A549 (cell line): ENCODE results near the gene PDE3B.

ENCODE experiments used
- BHLHE40 ChIP-seq: IDR thresholded peaks from 2 replicates; pipeline ENCODE4 v1.6.1; 2012; ENCODE audit warnings: low read depth, low read length, inconsistent platforms
- CEBPB ChIP-seq, 2 experiments: fragments of >200 bp in 1 of 2; sonication (Bioruptor Twin) in 1 of 2; formaldehyde crosslinking in 1 of 2; IDR thresholded peaks; 2 replicates each; pipeline ENCODE4 v1.6.1; 2012 to 2016
- KDM1A ChIP-seq: fragments of 200-600 bp; sonication (generic); IDR thresholded peaks from 2 replicates; pipeline ENCODE4 v1.6.1; 2016; ENCODE audit warnings: low read depth, mild to moderate bottlenecking
- KDM5A ChIP-seq: fragments of 200-600 bp; sonication (generic); IDR thresholded peaks from 2 replicates; pipeline ENCODE4 v1.6.1; 2016; ENCODE audit warnings: antibody characterized with exemption, mild to moderate bottlenecking
- POLR2A ChIP-seq: IDR thresholded peaks from 2 replicates; pipeline ENCODE4 v1.6.1; 2012; ENCODE audit warnings: mild to moderate bottlenecking, low read length
- RFX5 ChIP-seq: fragments of 450-650 bp; IDR thresholded peaks from 2 replicates; pipeline ENCODE4 v1.7.1; 2014; ENCODE audit warnings: antibody characterized with exemption, mild to moderate bottlenecking, moderate library complexity
- SREBF2 ChIP-seq: fragments of 450-650 bp; IDR thresholded peaks from 2 replicates; pipeline ENCODE4 v1.6.1; 2014; ENCODE audit warnings: mild to moderate bottlenecking, moderate library complexity
- TF ChIP-seq, protein P1 (sequence below): IDR thresholded peaks from 2 replicates; pipeline ENCODE4 v1.6.1; 2012
- TF ChIP-seq, protein P2 (sequence below): IDR thresholded peaks from 2 replicates; pipeline ENCODE4 v1.6.1; 2012
- TF ChIP-seq, protein P3 (sequence below): fragments of >200 bp; sonication (Bioruptor Twin); formaldehyde crosslinking; IDR thresholded peaks from 3 replicates; pipeline ENCODE4 v1.5.1; 2016
- TF ChIP-seq, protein P4 (sequence below): fragments of 200-600 bp; sonication (generic); IDR thresholded peaks from 2 replicates; pipeline ENCODE4 v1.6.1; 2016; ENCODE audit warnings: antibody characterized with exemption, mild to moderate bottlenecking, moderate library complexity

DNA sequence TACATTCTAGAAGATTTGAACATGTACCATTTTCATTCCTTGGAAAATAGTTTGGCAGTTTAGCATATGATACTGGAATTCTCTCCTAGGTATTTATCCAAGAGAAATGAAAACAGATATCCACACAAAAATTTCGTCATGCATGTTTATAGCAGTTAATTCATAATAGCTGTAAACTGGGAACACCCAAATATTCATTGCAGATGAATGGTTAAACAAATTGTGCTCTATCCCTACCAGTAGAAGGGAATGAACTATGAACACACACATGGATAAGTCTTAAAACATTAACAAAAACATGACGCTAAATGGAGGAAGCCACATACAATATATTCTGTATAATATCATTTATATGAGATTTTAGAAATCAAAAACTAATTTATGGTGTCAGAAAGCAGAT is 61.5 kb downstream of the PDE3B start:
- TF ChIP-seq KDM5A, result no peak
- TF ChIP-seq CEBPB (IDR thresholded peaks at IDR 0.05), result no peak
- TF ChIP-seq POLR2A, result no peak
- TF ChIP-seq, protein P1, sequence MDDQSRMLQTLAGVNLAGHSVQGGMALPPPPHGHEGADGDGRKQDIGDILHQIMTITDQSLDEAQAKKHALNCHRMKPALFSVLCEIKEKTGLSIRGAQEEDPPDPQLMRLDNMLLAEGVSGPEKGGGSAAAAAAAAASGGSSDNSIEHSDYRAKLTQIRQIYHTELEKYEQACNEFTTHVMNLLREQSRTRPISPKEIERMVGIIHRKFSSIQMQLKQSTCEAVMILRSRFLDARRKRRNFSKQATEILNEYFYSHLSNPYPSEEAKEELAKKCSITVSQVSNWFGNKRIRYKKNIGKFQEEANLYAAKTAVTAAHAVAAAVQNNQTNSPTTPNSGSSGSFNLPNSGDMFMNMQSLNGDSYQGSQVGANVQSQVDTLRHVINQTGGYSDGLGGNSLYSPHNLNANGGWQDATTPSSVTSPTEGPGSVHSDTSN, result no peak
- TF ChIP-seq, protein P2, sequence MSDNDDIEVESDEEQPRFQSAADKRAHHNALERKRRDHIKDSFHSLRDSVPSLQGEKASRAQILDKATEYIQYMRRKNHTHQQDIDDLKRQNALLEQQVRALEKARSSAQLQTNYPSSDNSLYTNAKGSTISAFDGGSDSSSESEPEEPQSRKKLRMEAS, result no peak
- TF ChIP-seq, protein P3, sequence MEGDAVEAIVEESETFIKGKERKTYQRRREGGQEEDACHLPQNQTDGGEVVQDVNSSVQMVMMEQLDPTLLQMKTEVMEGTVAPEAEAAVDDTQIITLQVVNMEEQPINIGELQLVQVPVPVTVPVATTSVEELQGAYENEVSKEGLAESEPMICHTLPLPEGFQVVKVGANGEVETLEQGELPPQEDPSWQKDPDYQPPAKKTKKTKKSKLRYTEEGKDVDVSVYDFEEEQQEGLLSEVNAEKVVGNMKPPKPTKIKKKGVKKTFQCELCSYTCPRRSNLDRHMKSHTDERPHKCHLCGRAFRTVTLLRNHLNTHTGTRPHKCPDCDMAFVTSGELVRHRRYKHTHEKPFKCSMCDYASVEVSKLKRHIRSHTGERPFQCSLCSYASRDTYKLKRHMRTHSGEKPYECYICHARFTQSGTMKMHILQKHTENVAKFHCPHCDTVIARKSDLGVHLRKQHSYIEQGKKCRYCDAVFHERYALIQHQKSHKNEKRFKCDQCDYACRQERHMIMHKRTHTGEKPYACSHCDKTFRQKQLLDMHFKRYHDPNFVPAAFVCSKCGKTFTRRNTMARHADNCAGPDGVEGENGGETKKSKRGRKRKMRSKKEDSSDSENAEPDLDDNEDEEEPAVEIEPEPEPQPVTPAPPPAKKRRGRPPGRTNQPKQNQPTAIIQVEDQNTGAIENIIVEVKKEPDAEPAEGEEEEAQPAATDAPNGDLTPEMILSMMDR, result no peak
- TF ChIP-seq RFX5, result no peak
- TF ChIP-seq BHLHE40, result no peak
- TF ChIP-seq SREBF2, result no peak
- TF ChIP-seq, protein P4, sequence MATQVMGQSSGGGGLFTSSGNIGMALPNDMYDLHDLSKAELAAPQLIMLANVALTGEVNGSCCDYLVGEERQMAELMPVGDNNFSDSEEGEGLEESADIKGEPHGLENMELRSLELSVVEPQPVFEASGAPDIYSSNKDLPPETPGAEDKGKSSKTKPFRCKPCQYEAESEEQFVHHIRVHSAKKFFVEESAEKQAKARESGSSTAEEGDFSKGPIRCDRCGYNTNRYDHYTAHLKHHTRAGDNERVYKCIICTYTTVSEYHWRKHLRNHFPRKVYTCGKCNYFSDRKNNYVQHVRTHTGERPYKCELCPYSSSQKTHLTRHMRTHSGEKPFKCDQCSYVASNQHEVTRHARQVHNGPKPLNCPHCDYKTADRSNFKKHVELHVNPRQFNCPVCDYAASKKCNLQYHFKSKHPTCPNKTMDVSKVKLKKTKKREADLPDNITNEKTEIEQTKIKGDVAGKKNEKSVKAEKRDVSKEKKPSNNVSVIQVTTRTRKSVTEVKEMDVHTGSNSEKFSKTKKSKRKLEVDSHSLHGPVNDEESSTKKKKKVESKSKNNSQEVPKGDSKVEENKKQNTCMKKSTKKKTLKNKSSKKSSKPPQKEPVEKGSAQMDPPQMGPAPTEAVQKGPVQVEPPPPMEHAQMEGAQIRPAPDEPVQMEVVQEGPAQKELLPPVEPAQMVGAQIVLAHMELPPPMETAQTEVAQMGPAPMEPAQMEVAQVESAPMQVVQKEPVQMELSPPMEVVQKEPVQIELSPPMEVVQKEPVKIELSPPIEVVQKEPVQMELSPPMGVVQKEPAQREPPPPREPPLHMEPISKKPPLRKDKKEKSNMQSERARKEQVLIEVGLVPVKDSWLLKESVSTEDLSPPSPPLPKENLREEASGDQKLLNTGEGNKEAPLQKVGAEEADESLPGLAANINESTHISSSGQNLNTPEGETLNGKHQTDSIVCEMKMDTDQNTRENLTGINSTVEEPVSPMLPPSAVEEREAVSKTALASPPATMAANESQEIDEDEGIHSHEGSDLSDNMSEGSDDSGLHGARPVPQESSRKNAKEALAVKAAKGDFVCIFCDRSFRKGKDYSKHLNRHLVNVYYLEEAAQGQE, result no peak
- no peak for TF ChIP-seq KDM1A
